H1 (cell line): ENCODE data around the gene YWHAE. TPM values are rescaled to one million over a fixed set of nuclear protein-coding genes. Genes with fewer than 3 reads are reported as not detected.

Experiments used
- EZH2 ChIP-seq: fragments of 200-600 bp; sonication (generic); IDR thresholded peaks from 2 replicates; pipeline ENCODE4 v1.7.1; 2012; ENCODE audit warnings: low read depth, mild to moderate bottlenecking, moderate library complexity, low read length, inconsistent platforms; ENCODE audit not compliant: severe bottlenecking
- FOSL1 ChIP-seq: IDR thresholded peaks from 2 replicates; pipeline ENCODE4 v1.6.1; 2011; ENCODE audit warnings: mild to moderate bottlenecking, low read depth, low read length, moderate library complexity; ENCODE audit not compliant: insufficient read depth
- PHF8 ChIP-seq: fragments of 200-600 bp; sonication (generic); conservative IDR thresholded peaks from 2 replicates; pipeline ENCODE4 v1.7.1; 2012; ENCODE audit warnings: low read depth, mild to moderate bottlenecking, inconsistent platforms, low read length, moderate library complexity
- RNF2 ChIP-seq: fragments of 200-900, 300-1000 bp; sonication (generic); IDR thresholded peaks from 2 replicates; pipeline ENCODE4 v1.7.1; 2016; ENCODE audit warnings: borderline replicate concordance, low read depth, mild to moderate bottlenecking, antibody characterized with exemption, low read length; ENCODE audit not compliant: poor library complexity, severe bottlenecking; ENCODE audit errors: missing control alignments
- polyA plus RNA-seq, 7 experiments: library from polyadenylated mRNA; depleted of rRNA in 3 of 7; stranded (reverse) in 5 of 7; unstranded in 2 of 7; fragments of >200 nt in 5 of 7; fragments of 200-250 nt in 2 of 7; gene quantifications; 1 replicate in 5 of 7; 2 replicates in 1 of 7; 4 replicates in 1 of 7; pipeline versions ENCODE4 v1.2.1 to v1.2.3, GENCODE V29; 2011 to 2013; ENCODE audit warnings: missing spikeins in 2 of 7, mixed read lengths in 2 of 7
- total RNA-seq: library from RNA; stranded (reverse); fragmentation: NEBNext Ultra II Directional; extraction: Animal tissue kit (Norgen Biotek cat#: 25700); gene quantifications from 2 replicates; pipeline ENCODE4 v1.2.1, GENCODE V29; 2021
- TF ChIP-seq, protein P1 (sequence below): fragments of 300-600 bp; sonication (generic); IDR thresholded peaks from 2 replicates; pipeline ENCODE4 v1.7.1; 2012; ENCODE audit warnings: low read length, moderate library complexity, mild to moderate bottlenecking, inconsistent platforms; ENCODE audit not compliant: insufficient replicate concordance

YWHAE gene
- total and polyA plus RNA-seq, 2 of the 8 experiments (the other 6 are each of a cell fraction or from before 2014, with no cell fraction given) = 559 to 1,186 TPM

DNA sequence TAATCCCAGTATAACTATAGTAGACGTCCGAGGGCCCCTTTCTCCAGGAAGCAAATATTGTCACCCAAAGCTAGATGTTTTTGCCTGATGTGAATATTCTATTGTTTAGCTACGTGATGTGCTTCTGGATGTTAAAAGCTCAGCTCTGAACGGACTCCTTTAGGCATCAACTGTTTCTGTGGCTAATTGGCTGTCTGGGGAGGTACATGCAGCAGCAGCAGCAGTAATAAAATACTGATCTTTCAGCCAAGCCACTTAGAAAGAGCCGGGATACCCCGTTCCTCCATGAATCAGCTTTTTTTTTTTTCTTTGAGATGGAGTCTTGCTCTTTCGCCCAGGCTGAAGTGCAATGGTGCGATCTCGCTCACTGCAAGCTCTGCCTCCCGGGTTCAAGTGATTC, 77.5 kb downstream of the YWHAE start (continued):
- TF ChIP-seq, protein P1, sequence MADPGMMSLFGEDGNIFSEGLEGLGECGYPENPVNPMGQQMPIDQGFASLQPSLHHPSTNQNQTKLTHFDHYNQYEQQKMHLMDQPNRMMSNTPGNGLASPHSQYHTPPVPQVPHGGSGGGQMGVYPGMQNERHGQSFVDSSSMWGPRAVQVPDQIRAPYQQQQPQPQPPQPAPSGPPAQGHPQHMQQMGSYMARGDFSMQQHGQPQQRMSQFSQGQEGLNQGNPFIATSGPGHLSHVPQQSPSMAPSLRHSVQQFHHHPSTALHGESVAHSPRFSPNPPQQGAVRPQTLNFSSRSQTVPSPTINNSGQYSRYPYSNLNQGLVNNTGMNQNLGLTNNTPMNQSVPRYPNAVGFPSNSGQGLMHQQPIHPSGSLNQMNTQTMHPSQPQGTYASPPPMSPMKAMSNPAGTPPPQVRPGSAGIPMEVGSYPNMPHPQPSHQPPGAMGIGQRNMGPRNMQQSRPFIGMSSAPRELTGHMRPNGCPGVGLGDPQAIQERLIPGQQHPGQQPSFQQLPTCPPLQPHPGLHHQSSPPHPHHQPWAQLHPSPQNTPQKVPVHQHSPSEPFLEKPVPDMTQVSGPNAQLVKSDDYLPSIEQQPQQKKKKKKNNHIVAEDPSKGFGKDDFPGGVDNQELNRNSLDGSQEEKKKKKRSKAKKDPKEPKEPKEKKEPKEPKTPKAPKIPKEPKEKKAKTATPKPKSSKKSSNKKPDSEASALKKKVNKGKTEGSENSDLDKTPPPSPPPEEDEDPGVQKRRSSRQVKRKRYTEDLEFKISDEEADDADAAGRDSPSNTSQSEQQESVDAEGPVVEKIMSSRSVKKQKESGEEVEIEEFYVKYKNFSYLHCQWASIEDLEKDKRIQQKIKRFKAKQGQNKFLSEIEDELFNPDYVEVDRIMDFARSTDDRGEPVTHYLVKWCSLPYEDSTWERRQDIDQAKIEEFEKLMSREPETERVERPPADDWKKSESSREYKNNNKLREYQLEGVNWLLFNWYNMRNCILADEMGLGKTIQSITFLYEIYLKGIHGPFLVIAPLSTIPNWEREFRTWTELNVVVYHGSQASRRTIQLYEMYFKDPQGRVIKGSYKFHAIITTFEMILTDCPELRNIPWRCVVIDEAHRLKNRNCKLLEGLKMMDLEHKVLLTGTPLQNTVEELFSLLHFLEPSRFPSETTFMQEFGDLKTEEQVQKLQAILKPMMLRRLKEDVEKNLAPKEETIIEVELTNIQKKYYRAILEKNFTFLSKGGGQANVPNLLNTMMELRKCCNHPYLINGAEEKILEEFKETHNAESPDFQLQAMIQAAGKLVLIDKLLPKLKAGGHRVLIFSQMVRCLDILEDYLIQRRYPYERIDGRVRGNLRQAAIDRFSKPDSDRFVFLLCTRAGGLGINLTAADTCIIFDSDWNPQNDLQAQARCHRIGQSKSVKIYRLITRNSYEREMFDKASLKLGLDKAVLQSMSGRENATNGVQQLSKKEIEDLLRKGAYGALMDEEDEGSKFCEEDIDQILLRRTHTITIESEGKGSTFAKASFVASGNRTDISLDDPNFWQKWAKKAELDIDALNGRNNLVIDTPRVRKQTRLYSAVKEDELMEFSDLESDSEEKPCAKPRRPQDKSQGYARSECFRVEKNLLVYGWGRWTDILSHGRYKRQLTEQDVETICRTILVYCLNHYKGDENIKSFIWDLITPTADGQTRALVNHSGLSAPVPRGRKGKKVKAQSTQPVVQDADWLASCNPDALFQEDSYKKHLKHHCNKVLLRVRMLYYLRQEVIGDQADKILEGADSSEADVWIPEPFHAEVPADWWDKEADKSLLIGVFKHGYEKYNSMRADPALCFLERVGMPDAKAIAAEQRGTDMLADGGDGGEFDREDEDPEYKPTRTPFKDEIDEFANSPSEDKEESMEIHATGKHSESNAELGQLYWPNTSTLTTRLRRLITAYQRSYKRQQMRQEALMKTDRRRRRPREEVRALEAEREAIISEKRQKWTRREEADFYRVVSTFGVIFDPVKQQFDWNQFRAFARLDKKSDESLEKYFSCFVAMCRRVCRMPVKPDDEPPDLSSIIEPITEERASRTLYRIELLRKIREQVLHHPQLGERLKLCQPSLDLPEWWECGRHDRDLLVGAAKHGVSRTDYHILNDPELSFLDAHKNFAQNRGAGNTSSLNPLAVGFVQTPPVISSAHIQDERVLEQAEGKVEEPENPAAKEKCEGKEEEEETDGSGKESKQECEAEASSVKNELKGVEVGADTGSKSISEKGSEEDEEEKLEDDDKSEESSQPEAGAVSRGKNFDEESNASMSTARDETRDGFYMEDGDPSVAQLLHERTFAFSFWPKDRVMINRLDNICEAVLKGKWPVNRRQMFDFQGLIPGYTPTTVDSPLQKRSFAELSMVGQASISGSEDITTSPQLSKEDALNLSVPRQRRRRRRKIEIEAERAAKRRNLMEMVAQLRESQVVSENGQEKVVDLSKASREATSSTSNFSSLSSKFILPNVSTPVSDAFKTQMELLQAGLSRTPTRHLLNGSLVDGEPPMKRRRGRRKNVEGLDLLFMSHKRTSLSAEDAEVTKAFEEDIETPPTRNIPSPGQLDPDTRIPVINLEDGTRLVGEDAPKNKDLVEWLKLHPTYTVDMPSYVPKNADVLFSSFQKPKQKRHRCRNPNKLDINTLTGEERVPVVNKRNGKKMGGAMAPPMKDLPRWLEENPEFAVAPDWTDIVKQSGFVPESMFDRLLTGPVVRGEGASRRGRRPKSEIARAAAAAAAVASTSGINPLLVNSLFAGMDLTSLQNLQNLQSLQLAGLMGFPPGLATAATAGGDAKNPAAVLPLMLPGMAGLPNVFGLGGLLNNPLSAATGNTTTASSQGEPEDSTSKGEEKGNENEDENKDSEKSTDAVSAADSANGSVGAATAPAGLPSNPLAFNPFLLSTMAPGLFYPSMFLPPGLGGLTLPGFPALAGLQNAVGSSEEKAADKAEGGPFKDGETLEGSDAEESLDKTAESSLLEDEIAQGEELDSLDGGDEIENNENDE = no peak
- TF ChIP-seq PHF8 (no peak), EZH2 (no peak), FOSL1 (no peak), RNF2 (no peak)
